ENCODE results near the gene SCNN1G. TPM values are rescaled to one million over a fixed set of nuclear protein-coding genes. Genes with fewer than 3 reads are reported as not detected.

SCNN1G gene
- total and polyA plus RNA-seq, 2 donors (not counting 3 experiments of a cell fraction or from before 2014, with no cell fraction given): not detected

DNA sequence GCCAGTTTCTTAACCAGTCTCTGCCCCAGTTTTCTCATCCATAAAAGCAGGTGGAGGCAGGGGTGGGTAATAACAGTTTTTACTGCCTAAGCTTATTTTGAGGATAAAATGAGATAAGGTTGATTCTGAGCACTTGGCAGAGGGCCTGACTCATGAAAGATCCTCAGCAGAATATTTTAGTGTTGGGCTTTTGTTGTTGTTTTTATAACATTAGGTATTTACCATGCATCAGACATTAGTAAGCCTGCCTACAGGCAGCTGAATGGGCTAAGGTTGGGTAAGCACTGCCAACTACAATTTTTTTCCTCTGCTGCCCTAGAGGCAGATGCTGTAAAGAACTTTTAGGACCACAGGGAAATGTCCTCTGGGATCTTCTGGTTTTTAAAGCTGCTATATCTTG, 43.1 kb downstream of the SCNN1G start:
- no peak overlapping the region for H3K27ac ChIP-seq (ENCODE audit: insufficient read depth, low read depth, low read length)
- intact Hi-C loops (cut with micrococcal nuclease) (no loop called here), dilution Hi-C loops (cut with MboI; ENCODE audit: extremely low pct_ligation_motif_present, low sequenced_read_pairs) (no loop called here)
- H3K9me3 ChIP-seq (replicated peaks; ENCODE audit: control insufficient read depth, insufficient read depth, low read length): no peaks in the 10 kb centered on the region
- H3K36me3 ChIP-seq (ENCODE audit: control insufficient read depth in 2 of 2, extremely low read depth in 1 of 2, insufficient read depth in 2 of 2, low read length in 2 of 2): no peaks in the 10 kb centered on the region
- H3K4me2 ChIP-seq (ENCODE audit: insufficient read depth, low read length): no peak overlapping the region
- no peaks in the 10 kb centered on the region for H3K79me2 ChIP-seq (ENCODE audit: control insufficient read depth, insufficient read depth, low read length)
- no peak for DNase-seq (ENCODE audit: low read depth, low spot score)
- peaks cover 0 to 2% of the 10 kb centered on the region in 2 experiments for H3K27me3 ChIP-seq (ENCODE audit: control insufficient read depth in 2 of 2, insufficient read depth in 2 of 2, low read length in 2 of 2)
- H2AFZ ChIP-seq (ENCODE audit: low read depth, low read length): no peak overlapping the region
- no peak overlapping the region for H3K4me3 ChIP-seq (replicated peaks in 1 of 3; ENCODE audit: insufficient read depth in 1 of 3, low read depth in 1 of 3, low read length in 3 of 3)
- CTCF ChIA-PET: no interaction called here
- no peaks in the 10 kb centered on the region for H3K9me1 ChIP-seq (replicated peaks; ENCODE audit: control insufficient read depth, extremely low read depth, insufficient read depth, low read length)
- TF ChIP-seq, protein P1, sequence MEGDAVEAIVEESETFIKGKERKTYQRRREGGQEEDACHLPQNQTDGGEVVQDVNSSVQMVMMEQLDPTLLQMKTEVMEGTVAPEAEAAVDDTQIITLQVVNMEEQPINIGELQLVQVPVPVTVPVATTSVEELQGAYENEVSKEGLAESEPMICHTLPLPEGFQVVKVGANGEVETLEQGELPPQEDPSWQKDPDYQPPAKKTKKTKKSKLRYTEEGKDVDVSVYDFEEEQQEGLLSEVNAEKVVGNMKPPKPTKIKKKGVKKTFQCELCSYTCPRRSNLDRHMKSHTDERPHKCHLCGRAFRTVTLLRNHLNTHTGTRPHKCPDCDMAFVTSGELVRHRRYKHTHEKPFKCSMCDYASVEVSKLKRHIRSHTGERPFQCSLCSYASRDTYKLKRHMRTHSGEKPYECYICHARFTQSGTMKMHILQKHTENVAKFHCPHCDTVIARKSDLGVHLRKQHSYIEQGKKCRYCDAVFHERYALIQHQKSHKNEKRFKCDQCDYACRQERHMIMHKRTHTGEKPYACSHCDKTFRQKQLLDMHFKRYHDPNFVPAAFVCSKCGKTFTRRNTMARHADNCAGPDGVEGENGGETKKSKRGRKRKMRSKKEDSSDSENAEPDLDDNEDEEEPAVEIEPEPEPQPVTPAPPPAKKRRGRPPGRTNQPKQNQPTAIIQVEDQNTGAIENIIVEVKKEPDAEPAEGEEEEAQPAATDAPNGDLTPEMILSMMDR (IDR thresholded peaks at IDR 0.05; ENCODE audit: extremely low read depth in 1 of 2, insufficient read depth in 1 of 2, low read depth in 1 of 2, low read length in 2 of 2): no peak
- TF ChIP-seq MYC (IDR thresholded peaks at IDR 0.05; ENCODE audit: low read depth, low read length): no peak
- no peak for TF ChIP-seq POLR2A (IDR thresholded peaks at IDR 0.05; ENCODE audit: low read depth, low read length)
- no peaks in the 10 kb centered on the region for H3K4me1 ChIP-seq (ENCODE audit: control insufficient read depth, extremely low read depth, insufficient read depth, low read length)
- BruUV-seq (replicated peaks): no TSS peak
- H3K9ac ChIP-seq (replicated peaks; ENCODE audit: extremely low read depth, insufficient read depth, low read length): no peak overlapping the region
- no peak for FAIRE-seq
- H4K20me1 ChIP-seq (replicated peaks; ENCODE audit: control insufficient read depth, extremely low read depth, insufficient read depth, low read length): no peaks in the 10 kb centered on the region
- POLR2A ChIA-PET: no interaction called here

DNA sequence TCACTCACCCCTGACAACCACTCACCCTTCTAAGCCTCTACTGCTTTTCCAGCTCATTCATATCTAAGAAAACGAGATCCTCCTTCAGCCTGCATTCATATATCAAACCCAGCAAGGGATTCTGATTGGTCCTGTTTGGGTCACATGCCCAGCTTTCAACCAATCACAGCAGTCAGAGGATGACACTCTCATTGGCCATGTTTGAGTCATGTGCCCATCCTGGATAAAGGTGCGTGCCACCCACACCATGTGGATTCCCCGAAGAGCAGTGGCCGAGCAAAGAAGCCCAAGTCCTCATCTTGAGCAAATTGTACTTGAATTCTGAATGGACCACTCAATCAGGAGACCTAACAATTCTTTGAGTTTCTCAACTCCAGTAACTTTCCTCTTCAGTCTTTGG, 45.0 kb downstream of the SCNN1G start:
- dilution Hi-C loops (cut with MboI; ENCODE audit: extremely low pct_ligation_motif_present, low sequenced_read_pairs): no loop called here
- Histone ChIP-seq H3K4me1 (ENCODE audit: control insufficient read depth, extremely low read depth, insufficient read depth, low read length) (no peaks in the 10 kb centered on the region), H3K27ac (ENCODE audit: insufficient read depth, low read depth, low read length) (no peak overlapping the region), H3K4me3 (replicated peaks in 1 of 3; ENCODE audit: insufficient read depth in 1 of 3, low read depth in 1 of 3, low read length in 3 of 3) (no peak overlapping the region), H3K9me1 (replicated peaks; ENCODE audit: control insufficient read depth, extremely low read depth, insufficient read depth, low read length) (no peaks in the 10 kb centered on the region), H3K9ac (replicated peaks; ENCODE audit: extremely low read depth, insufficient read depth, low read length) (no peak overlapping the region), H3K36me3 (ENCODE audit: control insufficient read depth in 2 of 2, extremely low read depth in 1 of 2, insufficient read depth in 2 of 2, low read length in 2 of 2) (no peaks in the 10 kb centered on the region), H4K20me1 (replicated peaks; ENCODE audit: control insufficient read depth, extremely low read depth, insufficient read depth, low read length) (no peaks in the 10 kb centered on the region), H3K79me2 (ENCODE audit: control insufficient read depth, insufficient read depth, low read length) (no peaks in the 10 kb centered on the region), H3K4me2 (ENCODE audit: insufficient read depth, low read length) (no peak overlapping the region), H2AFZ (ENCODE audit: low read depth, low read length) (no peak overlapping the region), H3K9me3 (replicated peaks; ENCODE audit: control insufficient read depth, insufficient read depth, low read length) (no peaks in the 10 kb centered on the region), H3K27me3 (ENCODE audit: control insufficient read depth in 2 of 2, insufficient read depth in 2 of 2, low read length in 2 of 2) (peaks cover 0 to 2% of the 10 kb centered on the region in 2 experiments)
- no TSS peak for BruUV-seq (replicated peaks)
- POLR2A ChIA-PET: no interaction called here
- no peak for TF ChIP-seq MYC (IDR thresholded peaks at IDR 0.05; ENCODE audit: low read depth, low read length)
- no peak for TF ChIP-seq POLR2AphosphoS5 (IDR thresholded peaks at IDR 0.05; ENCODE audit: insufficient read depth, low read depth, low read length)
- TF ChIP-seq, protein P1 (IDR thresholded peaks at IDR 0.05; ENCODE audit: extremely low read depth in 1 of 2, insufficient read depth in 1 of 2, low read depth in 1 of 2, low read length in 2 of 2): no peak
- no peak for TF ChIP-seq GATA2 (IDR thresholded peaks at IDR 0.05; ENCODE audit: insufficient read depth, insufficient read length, low read depth, low read length)
- TF ChIP-seq POLR2A (IDR thresholded peaks at IDR 0.05; ENCODE audit: low read depth, low read length): no peak
- TF ChIP-seq JUN (IDR thresholded peaks at IDR 0.05; ENCODE audit: borderline replicate concordance, insufficient read depth, insufficient read length, low read depth): no peak
- TF ChIP-seq FOS (IDR thresholded peaks at IDR 0.05; ENCODE audit: borderline replicate concordance, insufficient read depth, low read length): no peak
- TF ChIP-seq, protein P2, sequence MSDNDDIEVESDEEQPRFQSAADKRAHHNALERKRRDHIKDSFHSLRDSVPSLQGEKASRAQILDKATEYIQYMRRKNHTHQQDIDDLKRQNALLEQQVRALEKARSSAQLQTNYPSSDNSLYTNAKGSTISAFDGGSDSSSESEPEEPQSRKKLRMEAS (IDR thresholded peaks at IDR 0.05; ENCODE audit: insufficient read depth, insufficient read length): no peak
- TF ChIP-seq EZH2 (IDR thresholded peaks at IDR 0.05; ENCODE audit: borderline replicate concordance, low read depth, low read length, severe bottlenecking): no peak
- intact Hi-C loops (cut with micrococcal nuclease): no loop called here
- FAIRE-seq (no peak), DNase-seq (ENCODE audit: low read depth, low spot score) (no peak)
- CTCF ChIA-PET: interaction anchor here (2.0 kb wide), 1 partner anchor 208 kb away, joined by 6 read pairs; no protein-coding TSS in a partner anchor
